GF-D8 (cell line): Measurements from ENCODE around the gene EYA4.

Experiments
- DNase-seq: peaks from one replicate; lab custom pipeline; 2025; lab: John Stamatoyannopoulos, UW

EYA4 gene

GRCh38 chr6:133242637-133243585 is 1.8 kb downstream of the EYA4 start:
- DNase-seq, result no peak

DNA sequence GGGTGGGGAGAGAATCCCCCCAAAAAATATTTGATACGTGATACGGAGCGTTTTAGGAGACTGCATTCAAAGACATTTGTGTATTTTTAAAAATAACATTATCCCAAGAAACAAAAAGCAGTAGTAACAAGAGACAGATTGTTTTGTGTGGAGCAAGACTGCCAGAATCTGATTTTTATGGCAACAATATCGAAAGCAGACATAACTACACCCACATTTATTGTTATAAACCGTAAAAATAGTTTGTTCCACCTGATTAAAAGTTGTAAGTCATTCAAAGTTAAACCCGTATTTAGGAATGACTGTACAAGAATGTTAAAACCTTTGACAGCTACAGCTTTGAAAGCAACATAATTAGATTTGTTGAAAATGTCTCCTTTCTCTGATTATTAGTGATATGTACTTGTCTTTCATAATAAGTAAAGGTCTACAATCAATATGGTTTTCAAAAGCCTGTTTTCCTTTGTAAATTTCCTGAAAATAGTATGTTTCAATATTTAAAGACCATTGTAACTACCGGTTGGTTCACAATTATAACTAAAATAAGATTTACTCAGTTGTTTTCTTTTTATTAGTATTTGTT is 2.7 kb downstream of the EYA4 start:
- DNase-seq, result no peak

GRCh38 chr6:133244519-133244918 is 3.4 kb downstream of the EYA4 start:
- DNase-seq, result no peak

DNA sequence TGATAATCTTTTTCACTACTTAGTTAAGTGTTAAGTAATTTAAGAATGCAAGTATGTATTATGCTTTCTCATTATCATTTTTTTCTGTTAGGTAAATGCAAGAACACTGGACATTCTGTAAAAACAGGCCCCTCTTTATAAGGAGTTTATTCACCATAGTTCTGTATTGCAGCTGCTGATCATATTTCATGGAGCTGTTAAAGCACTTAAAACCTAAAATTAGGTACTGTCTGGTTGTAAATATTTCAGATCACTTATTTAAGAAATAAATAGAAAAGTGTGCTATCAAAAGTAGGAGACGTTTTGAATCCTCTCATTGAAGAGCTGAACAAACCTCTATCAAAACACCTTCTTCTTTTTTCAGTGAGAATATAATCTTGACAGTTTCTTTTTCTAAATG is 3.9 kb downstream of the EYA4 start:
- DNase-seq, result no peak

DNA sequence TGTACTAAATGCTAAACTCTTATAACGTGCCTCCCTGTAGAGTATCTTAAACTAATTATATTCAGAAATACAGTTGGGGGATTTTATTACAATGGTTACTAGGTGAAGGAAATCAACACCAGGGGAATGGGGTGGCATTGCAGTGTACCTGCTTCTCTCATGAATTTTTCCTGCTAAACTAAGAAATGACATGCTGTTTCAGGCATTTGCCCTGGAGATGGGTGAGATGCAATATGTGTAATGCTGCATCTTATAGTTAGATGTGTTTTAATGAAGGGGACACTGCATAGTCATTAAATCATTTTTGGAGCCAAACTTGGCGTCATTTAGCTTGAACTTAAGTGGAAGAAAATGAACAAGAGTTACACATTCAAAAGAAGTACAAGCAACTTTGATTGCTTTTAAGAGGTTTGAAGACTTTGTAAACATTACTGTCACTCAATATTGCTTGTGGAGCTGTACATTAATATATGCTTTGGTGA is 4.3 kb downstream of the EYA4 start:
- DNase-seq, result no peak

DNA sequence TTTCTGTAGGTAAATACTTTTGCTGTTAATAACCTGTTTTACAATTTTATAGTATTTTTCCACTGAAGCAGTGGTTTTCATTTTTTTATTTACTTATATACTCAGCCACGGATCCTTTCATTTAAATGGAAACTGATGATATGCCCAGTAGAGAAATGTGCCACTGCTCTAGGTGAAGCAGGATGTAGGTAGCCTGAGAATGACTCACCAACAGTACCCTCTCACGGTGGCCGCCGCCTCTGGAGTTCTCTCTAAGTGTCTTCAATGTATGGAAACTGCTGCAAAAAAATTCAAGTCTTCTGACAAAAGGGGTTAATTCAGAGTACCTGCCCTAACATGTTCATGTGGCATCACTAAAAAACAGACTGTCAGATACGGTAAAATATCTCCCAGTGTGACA is 6.4 kb downstream of the EYA4 start:
- DNase-seq, result no peak

DNA sequence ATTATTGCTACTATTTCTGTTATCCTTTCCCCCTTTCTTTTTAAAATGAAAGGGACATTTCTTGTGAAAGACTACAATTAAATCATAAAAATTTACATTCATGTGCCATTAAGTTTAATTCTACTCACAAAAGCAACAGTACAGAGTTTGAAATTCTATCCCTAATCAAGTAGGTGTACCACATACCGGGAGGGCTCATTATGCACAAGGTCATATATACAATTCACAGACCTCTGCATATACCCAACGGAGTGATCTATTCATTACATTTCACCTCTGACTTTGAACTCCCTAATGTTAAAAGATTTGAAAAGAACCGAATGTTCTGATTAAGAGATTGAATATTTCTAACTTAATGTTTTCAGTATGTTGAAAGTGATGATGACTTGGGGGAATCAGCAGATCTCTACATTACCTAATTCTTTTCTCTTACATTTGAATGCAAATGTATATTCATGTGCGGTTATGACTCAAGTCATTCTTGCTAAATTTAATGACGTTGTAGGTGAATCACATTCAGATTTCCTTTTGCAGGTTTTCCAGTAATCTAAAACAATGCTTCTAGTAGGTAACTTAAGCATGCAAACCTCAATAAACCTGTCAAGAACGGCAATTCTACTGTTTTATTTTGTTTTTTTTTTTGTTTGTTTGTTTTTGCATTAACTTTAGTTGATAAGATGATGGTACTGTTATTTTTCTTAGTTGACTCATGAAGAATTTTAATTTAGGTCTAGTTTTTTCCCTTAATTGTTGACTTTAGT is 7.3 kb downstream of the EYA4 start:
- DNase-seq, result no peak

- no peak for DNase-seq
Measured at GRCh38 chr6:133251688-133252087, 10.5 kb downstream of the EYA4 start.

- DNase-seq, result no peak
Measured at GRCh38 chr6:133254552-133255228, 13.5 kb downstream of the EYA4 start.

DNA sequence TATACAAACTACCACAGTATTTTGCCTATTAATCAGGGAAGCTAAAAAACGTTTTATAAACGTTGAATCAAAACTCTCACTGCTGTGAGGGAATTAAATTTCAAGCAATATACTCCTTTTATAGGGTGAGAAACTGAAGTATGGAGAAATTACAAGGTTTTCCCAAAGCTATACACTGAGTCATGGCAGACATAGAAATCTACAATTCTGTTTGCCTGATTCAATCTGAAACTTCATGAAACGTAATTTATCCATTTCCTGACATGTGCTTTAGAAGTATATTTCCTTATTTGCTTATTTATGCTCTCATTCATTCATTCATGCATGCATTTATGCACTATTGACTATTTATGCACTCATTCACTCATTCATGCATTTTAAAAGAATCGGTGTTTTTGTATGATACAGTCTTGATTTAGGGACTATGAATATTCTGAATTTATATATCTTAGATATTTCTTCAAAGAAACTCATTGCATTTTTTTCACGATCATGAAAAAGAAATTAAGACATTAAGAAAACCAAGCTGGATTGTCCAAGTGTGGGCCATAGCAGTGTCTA is 16.5 kb downstream of the EYA4 start:
- no peak for DNase-seq

DNA sequence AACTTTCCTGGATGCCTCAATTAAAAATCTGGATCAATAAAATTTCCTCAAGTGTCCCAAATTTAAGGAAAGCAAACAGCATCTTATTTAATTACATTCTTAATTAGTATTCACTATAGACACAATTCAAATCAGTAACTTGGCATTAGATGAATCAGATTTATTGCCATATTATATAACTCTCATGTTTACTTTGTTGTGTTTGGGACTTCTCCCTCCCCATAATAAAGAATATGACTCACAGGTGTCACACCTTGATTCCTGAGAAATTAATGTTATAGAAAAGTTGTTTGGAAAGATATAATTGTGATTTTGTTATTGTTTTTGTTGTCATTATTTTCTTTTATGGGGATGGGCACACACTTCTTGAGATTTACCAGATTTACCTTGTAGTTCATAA is 18.4 kb downstream of the EYA4 start:
- no peak for DNase-seq

GRCh38 chr6:133262804-133263203 is 21.6 kb downstream of the EYA4 start:
- no peak for DNase-seq

GRCh38 chr6:133265066-133265465 is 23.9 kb downstream of the EYA4 start:
- no peak for DNase-seq

DNA sequence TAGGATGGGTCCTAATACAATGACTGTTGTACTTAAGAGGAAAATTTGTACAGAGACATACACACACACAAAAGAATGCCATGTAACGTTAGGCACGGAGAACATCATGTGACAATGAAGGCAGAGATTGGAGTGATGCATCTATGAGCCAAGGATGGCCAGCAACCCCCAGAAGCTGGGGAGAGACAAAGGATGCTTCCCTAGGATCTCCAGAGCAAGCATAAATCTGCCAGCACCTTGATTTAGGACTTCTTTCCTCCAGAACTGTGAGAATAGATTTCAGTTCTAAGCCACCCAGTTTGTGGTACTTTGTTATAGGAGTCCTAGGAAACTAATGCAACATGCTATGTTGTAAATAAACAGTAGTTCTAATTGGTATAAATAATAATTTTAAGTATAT is 25.0 kb downstream of the EYA4 start:
- no peak for DNase-seq

GRCh38 chr6:133268621-133269020 is 27.5 kb downstream of the EYA4 start:
- DNase-seq, result no peak

GRCh38 chr6:133274813-133275212 is 33.7 kb downstream of the EYA4 start:
- no peak for DNase-seq

GRCh38 chr6:133275213-133275612 is 34.1 kb downstream of the EYA4 start:
- no peak for DNase-seq

DNA sequence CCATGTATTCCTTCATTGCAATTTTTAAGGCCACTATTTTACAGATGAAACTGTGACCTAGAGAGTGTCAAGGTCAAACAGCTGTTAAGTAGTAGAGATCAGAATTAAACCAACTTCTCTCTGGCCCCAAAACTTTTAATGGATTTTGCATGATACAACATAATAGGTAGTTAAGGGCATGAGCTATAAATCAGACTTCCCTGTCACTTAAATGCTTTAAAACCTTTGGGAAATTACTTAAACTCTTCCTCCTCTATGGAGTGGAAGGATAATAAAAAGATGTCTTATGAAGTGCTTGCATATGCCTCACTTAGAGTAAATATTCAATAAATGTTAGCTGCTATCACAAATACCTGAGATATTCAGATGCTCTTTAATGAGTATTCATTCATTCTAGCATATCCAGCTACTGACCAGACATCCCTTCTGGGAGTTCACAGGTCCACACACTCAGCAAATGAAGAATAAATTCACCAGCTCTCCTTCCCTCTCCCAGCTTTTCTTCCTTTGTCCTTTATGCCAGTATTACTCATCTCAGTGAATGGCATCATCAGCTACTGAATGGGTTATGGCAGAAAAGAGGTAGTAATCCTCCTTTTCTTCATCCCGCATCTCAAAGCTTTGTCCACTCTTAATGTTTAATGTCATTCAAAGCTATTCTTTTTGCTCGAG is 36.2 kb downstream of the EYA4 start:
- no peak for DNase-seq

GRCh38 chr6:133277900-133278545 is 36.9 kb downstream of the EYA4 start:
- DNase-seq, result no peak

DNA sequence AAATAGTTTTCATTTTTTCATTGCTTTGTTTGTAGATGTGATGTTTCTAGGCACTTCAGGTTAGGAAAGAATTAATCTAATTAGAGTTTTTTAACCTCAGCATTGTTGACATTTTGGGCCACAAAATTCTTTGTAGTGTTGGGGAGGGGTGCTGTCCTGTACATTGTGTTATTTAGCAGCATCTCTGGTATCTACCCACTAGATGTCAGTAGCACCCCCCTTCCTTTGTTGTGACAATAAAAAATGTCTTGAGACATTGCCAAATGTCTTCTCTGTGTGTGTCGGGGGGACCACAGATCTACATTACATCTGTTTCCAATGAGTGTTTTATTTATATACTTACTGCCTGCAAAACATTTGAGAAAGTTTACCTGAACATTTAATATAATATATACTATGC is 45.6 kb downstream of the EYA4 start:
- no peak for DNase-seq

GRCh38 chr6:133288662-133289061 is 47.5 kb downstream of the EYA4 start:
- DNase-seq, result no peak
